Glomerular endothelial cell (primary cell): ENCODE data around the gene LPCAT2. TPM values are rescaled to one million over a fixed set of nuclear protein-coding genes. Genes with fewer than 3 reads are reported as not detected.

Experiments
- total RNA-seq: library from RNA; depleted of rRNA; stranded (reverse); fragments of >200 nt; gene quantifications from 2 replicates; pipeline ENCODE4 v1.2.3, GENCODE V29; 2015

The LPCAT2 gene
- total RNA-seq, 1 donor from 2014 or later = 28.5 TPM

Other genes starting within 250 kb of the LPCAT2 start
- not detected in 2 replicates for gene IRX6, start 184.9 kb upstream of the LPCAT2 start, total RNA-seq
- gene MMP2, start 29.9 kb upstream of the LPCAT2 start, total RNA-seq = 124 and 246 TPM in 2 replicates
- 0.82 TPM in 1 of 2 replicates, not detected in the other for gene CAPNS2, start 57.6 kb downstream of the LPCAT2 start, total RNA-seq
- gene SLC6A2, start 146.9 kb downstream of the LPCAT2 start, total RNA-seq = not detected in 2 replicates